ENCODE results near the gene TENM4.

The TENM4 gene

DNA sequence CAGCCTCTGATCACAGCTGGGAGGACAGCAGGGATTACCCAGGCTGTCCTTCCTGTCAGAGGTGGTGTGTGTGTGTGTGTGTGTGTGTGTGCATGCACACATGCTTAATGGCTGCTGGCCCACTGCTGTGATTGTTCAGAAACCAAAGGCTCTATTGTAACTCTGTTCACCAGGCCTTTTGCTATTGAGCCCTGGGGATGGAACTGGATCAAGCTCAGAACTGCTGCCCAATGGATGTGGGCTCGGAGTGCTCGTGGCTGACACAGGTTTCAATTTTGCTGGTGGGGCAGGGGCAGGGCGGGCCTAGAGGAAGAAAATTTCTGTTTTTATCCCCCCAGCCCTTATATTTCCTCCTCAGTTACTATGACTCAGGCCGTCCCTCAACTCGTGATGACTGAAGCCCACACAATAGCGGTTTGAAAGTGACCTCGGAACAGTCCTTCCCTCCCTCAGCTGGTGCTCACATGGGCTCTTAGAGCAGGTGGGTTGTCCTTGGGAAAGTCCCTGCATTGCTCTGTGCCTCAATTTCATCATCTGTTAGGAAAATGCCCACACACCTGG, 359.3 kb downstream of the TENM4 start:
- DNase-seq (no peak), ATAC-seq (ENCODE audit: insufficient read depth, low read depth) (no peak)
- H3K4me1 ChIP-seq (ENCODE audit: insufficient read depth, low read length), result no peaks in the 10 kb centered on the region
- no peaks in the 10 kb centered on the region for H3K79me2 ChIP-seq (ENCODE audit: insufficient read depth, low read length)
- no peak overlapping the region for H3K27ac ChIP-seq (ENCODE audit: low read length)
- H3K4me3 ChIP-seq (ENCODE audit: low read depth in 1 of 2, low read length in 2 of 2), result no peak overlapping the region
- no peaks in the 10 kb centered on the region for H3K9me3 ChIP-seq (ENCODE audit: insufficient read depth, low read length, severe bottlenecking)
- peaks cover 2% of the 10 kb centered on the region for H3K27me3 ChIP-seq (ENCODE audit: insufficient read depth, low read length, poor library complexity)
- no peaks in the 10 kb centered on the region for H4K20me1 ChIP-seq (ENCODE audit: insufficient read depth, low read length)
- no peak overlapping the region for H3K9ac ChIP-seq (ENCODE audit: low read depth, low read length)
- no peak overlapping the region for H3K4me2 ChIP-seq (ENCODE audit: insufficient read depth, low read length)
- H3K36me3 ChIP-seq (ENCODE audit: insufficient read depth, low read length), result no peaks in the 10 kb centered on the region
- no peak for TF ChIP-seq CTCF (IDR thresholded peaks at IDR 0.05; ENCODE audit: borderline replicate concordance, extremely low read depth, low read length, poor library complexity, severe bottlenecking)
- no peak for TF ChIP-seq EZH2 (IDR thresholded peaks at IDR 0.05; ENCODE audit: borderline replicate concordance, low read depth, low read length, severe bottlenecking)
- H2AFZ ChIP-seq (ENCODE audit: low read depth, low read length), result no peak overlapping the region

GRCh38 chr11:79080551-79080950, 360.3 kb downstream of the TENM4 start:
- no peak overlapping the region for H3K27ac ChIP-seq (ENCODE audit: low read length)
- H3K9me3 ChIP-seq (ENCODE audit: insufficient read depth, low read length, severe bottlenecking), result no peaks in the 10 kb centered on the region

DNA sequence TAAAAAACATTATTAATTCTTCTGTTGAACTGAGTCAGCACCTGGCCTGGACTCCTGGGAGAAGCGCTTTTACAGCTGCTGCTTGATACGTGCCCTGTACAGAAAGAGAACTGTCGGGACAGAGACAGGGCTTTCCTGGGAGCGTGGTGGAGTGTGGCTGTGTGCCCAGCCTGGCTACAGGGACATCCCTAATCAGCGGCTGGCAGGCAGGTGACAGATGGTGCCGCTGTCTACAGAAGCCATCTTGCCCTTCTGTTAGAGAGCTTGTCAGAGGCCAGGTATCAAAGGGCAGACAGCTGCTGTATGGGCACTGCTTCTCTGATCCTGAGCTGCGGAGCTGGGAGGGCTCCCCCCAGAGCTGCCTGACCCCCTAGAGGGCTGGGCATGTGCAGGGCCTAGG, 361.8 kb downstream of the TENM4 start:
- no peak overlapping the region for H3K4me3 ChIP-seq (ENCODE audit: low read depth in 1 of 2, low read length in 2 of 2)
- H3K36me3 ChIP-seq (ENCODE audit: insufficient read depth, low read length), result no peaks in the 10 kb centered on the region
- no peaks in the 10 kb centered on the region for H3K9me3 ChIP-seq (ENCODE audit: insufficient read depth, low read length, severe bottlenecking)
- no peaks in the 10 kb centered on the region for H3K4me1 ChIP-seq (ENCODE audit: insufficient read depth, low read length)
- H3K27me3 ChIP-seq (ENCODE audit: insufficient read depth, low read length, poor library complexity), result peaks cover 2% of the 10 kb centered on the region
- H3K9ac ChIP-seq (ENCODE audit: low read depth, low read length), result no peak overlapping the region
- DNase-seq, result no peak
- ATAC-seq (ENCODE audit: insufficient read depth, low read depth), result no peak
- no peaks in the 10 kb centered on the region for H3K79me2 ChIP-seq (ENCODE audit: insufficient read depth, low read length)
- no peak overlapping the region for H3K4me2 ChIP-seq (ENCODE audit: insufficient read depth, low read length)
- H3K27ac ChIP-seq (ENCODE audit: low read length), result no peak overlapping the region
- TF ChIP-seq EZH2 (IDR thresholded peaks at IDR 0.05; ENCODE audit: borderline replicate concordance, low read depth, low read length, severe bottlenecking), result no peak
- TF ChIP-seq CTCF (IDR thresholded peaks at IDR 0.05; ENCODE audit: borderline replicate concordance, extremely low read depth, low read length, poor library complexity, severe bottlenecking), result no peak
- no peaks in the 10 kb centered on the region for H4K20me1 ChIP-seq (ENCODE audit: insufficient read depth, low read length)
- H2AFZ ChIP-seq (ENCODE audit: low read depth, low read length), result no peak overlapping the region

More at GRCh38 chr11:79080551-79080950, 360.3 kb downstream of the TENM4 start:
- Histone ChIP-seq H3K4me3 (ENCODE audit: low read depth in 1 of 2, low read length in 2 of 2) (no peak overlapping the region), H3K4me2 (ENCODE audit: insufficient read depth, low read length) (no peak overlapping the region), H2AFZ (ENCODE audit: low read depth, low read length) (no peak overlapping the region), H3K9ac (ENCODE audit: low read depth, low read length) (no peak overlapping the region), H3K4me1 (ENCODE audit: insufficient read depth, low read length) (no peaks in the 10 kb centered on the region), H3K79me2 (ENCODE audit: insufficient read depth, low read length) (no peaks in the 10 kb centered on the region), H4K20me1 (ENCODE audit: insufficient read depth, low read length) (no peaks in the 10 kb centered on the region), H3K27me3 (ENCODE audit: insufficient read depth, low read length, poor library complexity) (peaks cover 2% of the 10 kb centered on the region), H3K36me3 (ENCODE audit: insufficient read depth, low read length) (no peaks in the 10 kb centered on the region)
- DNase-seq, result no peak
- TF ChIP-seq CTCF (IDR thresholded peaks at IDR 0.05; ENCODE audit: borderline replicate concordance, extremely low read depth, low read length, poor library complexity, severe bottlenecking) (no peak), EZH2 (IDR thresholded peaks at IDR 0.05; ENCODE audit: borderline replicate concordance, low read depth, low read length, severe bottlenecking) (no peak)
- ATAC-seq (ENCODE audit: insufficient read depth, low read depth), result no peak

All from DND-41 (cell line).